Spleen (tissue), 11 donors: ENCODE measurements around the gene TRIM8. TPM values are rescaled to one million over a fixed set of nuclear protein-coding genes. Genes with fewer than 3 reads are reported as not detected.
A peak's percentile ranks its signal among the peaks of the same experiment; 100 is the strongest.
"Not testable (repeated sequence)": the region's sequence is repeated elsewhere in the genome, so short reads cannot be mapped to it uniquely, and the experiment has no call there.

Experiments
- DNase-seq: peaks from one replicate; pipeline ENCODE4 v3.0.0-alpha.2; 2020
- H3K27ac ChIP-seq, 8 donors: fragments of 200-600 bp; sonication (generic) in 7 of 8; 1 replicate in 4 of 8; 2 replicates in 4 of 8; pipeline versions ENCODE4 v1.5.0 to v1.8.0; 2016 to 2021; ENCODE audit warnings: inconsistent platforms in 4 of 8, mild to moderate bottlenecking in 4 of 8, moderate library complexity in 1 of 8
- H3K27me3 ChIP-seq, 7 donors: fragments of 200-600 bp; sonication (generic) in 6 of 7; replicated peaks in 1 of 7; 1 replicate in 4 of 7; 2 replicates in 3 of 7; pipeline versions ENCODE4 v1.5.0 to v1.8.0; 2016 to 2021; ENCODE audit warnings: inconsistent platforms in 3 of 7, mild to moderate bottlenecking in 1 of 7
- H3K36me3 ChIP-seq, 6 donors: fragments of 200-600 bp; sonication (generic) in 5 of 6; 1 replicate in 4 of 6; 2 replicates in 2 of 6; pipeline versions ENCODE4 v1.5.0 to v1.8.0; 2016 to 2021; ENCODE audit warnings: inconsistent platforms in 2 of 6
- H3K4me1 ChIP-seq, 6 donors: fragments of 200-600 bp; sonication (generic) in 5 of 6; 1 replicate in 3 of 6; 2 replicates in 3 of 6; pipeline versions ENCODE4 v1.5.0 to v1.8.0; 2016 to 2021; ENCODE audit warnings: inconsistent platforms in 3 of 6
- H3K4me3 ChIP-seq, 8 donors: fragments of 200-600 bp; sonication (generic) in 7 of 8; 1 replicate in 4 of 8; 2 replicates in 4 of 8; pipeline versions ENCODE4 v1.5.0 to v1.8.0; 2016 to 2021; ENCODE audit warnings: inconsistent platforms in 4 of 8, mild to moderate bottlenecking in 4 of 8, moderate library complexity in 2 of 8
- H3K9me3 ChIP-seq, 8 donors: fragments of 200-600 bp; sonication (generic) in 7 of 8; 1 replicate in 4 of 8; 2 replicates in 4 of 8; pipeline versions ENCODE4 v1.5.0 to v1.8.0; 2016 to 2021; ENCODE audit warnings: inconsistent platforms in 4 of 8
- POLR2A ChIP-seq, 3 donors: fragments of 450-650 bp; IDR thresholded peaks; one replicate each; pipeline ENCODE4 v1.5.1; 2017; ENCODE audit warnings: antibody characterized with exemption in 3 of 3, mild to moderate bottlenecking in 1 of 3
- POLR2AphosphoS5 ChIP-seq, 3 donors: sonication (generic); formaldehyde crosslinking; IDR thresholded peaks; one replicate each; pipeline ENCODE4 v1.5.1; 2017; ENCODE audit warnings: antibody characterized with exemption in 3 of 3
- WGBS, 5 donors: extraction: QIAGEN DNeasy Blood & Tissue Kit in 3 of 5; methylation state at CpG; one replicate each; pipeline versions ENCODE4 v1.1.5 to v1.1.7; 2013 to 2018; 5-methylcytosine and 5-hydroxymethylcytosine counted together
- intact Hi-C: fragments of 100-400 bp; cut with DNase I; formaldehyde crosslinking; loops from one replicate; pipeline ENCODE4 v1.15.0; 2023; ENCODE audit warnings: low total_unique reads
- polyA plus RNA-seq, 3 donors: library from polyadenylated mRNA; stranded (reverse); fragments of 200-250 nt; gene quantifications; one replicate each; pipeline ENCODE4 v1.2.1, GENCODE V29; 2013
- total RNA-seq, 7 donors: library from RNA; depleted of rRNA in 3 of 7; stranded (reverse); fragments of >200 nt in 3 of 7; fragmentation: NEBNext Ultra II Directional in 4 of 7; extraction: Animal tissue kit (Norgen Biotek cat#: 25700) in 4 of 7; gene quantifications; one replicate each; pipeline versions ENCODE4 v1.1.0 to v1.2.1, GENCODE V29; 2016 to 2021
- TF ChIP-seq, protein P1 (sequence below), 11 experiments: fragments of 200-600 bp in 7 of 11; fragments of 450-650 bp in 4 of 11; sonication (generic) in 4 of 11; IDR thresholded peaks in 8 of 11; conservative IDR thresholded peaks in 3 of 11; 1 replicate in 7 of 11; 2 replicates in 4 of 11; pipeline versions ENCODE4 v1.4.0 to v1.8.0; 2016 to 2021; ENCODE audit warnings: antibody characterized with exemption in 11 of 11, inconsistent platforms in 4 of 11, mild to moderate bottlenecking in 1 of 11
- donor health status: healthy with polysubstance abuse.
- donor health status: DM: no; HTN: no; CAD: no; lungs with moderate emphysema.
- donor health status: DM: no; HTN: no; CAD: no.
- donor health status: Bipolar disorder and iron deficiency.
- donor health status: healthy.
- donor health status: DM: no; HTN: no; CAD: no.
- donor health status: DM: yes; HTN: yes; CAD: no.

Gene TRIM8
- total and polyA plus RNA-seq, 10 donors = 23.5 to 116 (median 87.8) TPM

DNA sequence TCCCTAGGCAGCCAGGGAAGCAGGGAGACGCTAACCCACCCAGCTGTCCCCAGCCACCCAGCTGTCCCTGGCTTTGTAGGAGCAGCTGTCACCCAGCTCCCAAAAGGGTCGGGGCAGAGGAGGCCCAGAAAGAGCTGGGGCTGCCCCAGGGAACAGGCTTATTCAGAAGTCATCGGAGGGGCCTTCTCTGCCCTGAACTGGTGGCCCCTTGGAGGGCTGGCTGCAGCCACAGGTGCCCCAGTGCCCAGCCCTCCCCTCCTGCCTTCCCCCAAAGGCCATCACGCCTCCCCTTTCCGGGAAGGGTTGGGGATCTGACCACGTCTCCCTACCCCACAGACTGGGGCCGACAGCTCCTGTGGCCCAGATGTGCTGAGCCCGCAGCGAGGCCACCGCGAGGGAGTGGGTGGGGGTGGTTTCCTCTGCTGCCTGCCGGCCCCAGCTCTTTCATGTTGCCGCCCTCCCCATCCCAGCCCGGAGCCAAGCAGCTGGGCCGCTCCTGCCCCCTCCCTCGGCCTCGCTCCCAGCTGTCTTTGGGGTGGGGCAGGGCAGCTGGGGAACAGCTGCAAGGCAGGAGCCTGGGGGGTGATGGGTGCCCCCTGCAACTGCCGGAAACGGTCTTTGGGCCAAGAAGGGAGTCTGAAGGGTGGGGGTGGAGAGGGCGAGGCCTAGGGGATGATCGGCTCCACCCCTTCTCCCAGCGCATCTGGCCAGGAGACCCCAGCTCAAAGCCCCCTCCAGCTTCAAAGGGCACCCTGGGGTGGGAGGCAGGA is 16.8 kb downstream of the TRIM8 start:
- peak overlapping the region in 2 of 8 donors; percentile 13 to 24 for H3K4me3 ChIP-seq
- H3K36me3 ChIP-seq = peaks cover 3 to 35% (median 24%) of the 10 kb centered on the region in 6 donors
- DNase-seq = peak; percentile 90
- H3K4me1 ChIP-seq = peaks cover 25 to 61% (median 44%) of the 10 kb centered on the region in 6 donors
- intact Hi-C loops = no loop called here
- H3K9me3 ChIP-seq = no peaks in the 10 kb centered on the region
- H3K27me3 ChIP-seq = no peaks in the 10 kb centered on the region
- TF ChIP-seq POLR2AphosphoS5 (IDR thresholded peaks at IDR 0.05) (peak; percentile 86 to 91 (median 90)), POLR2A (IDR thresholded peaks at IDR 0.05) (no peak)
- TF ChIP-seq, protein P1, sequence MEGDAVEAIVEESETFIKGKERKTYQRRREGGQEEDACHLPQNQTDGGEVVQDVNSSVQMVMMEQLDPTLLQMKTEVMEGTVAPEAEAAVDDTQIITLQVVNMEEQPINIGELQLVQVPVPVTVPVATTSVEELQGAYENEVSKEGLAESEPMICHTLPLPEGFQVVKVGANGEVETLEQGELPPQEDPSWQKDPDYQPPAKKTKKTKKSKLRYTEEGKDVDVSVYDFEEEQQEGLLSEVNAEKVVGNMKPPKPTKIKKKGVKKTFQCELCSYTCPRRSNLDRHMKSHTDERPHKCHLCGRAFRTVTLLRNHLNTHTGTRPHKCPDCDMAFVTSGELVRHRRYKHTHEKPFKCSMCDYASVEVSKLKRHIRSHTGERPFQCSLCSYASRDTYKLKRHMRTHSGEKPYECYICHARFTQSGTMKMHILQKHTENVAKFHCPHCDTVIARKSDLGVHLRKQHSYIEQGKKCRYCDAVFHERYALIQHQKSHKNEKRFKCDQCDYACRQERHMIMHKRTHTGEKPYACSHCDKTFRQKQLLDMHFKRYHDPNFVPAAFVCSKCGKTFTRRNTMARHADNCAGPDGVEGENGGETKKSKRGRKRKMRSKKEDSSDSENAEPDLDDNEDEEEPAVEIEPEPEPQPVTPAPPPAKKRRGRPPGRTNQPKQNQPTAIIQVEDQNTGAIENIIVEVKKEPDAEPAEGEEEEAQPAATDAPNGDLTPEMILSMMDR (IDR thresholded peaks at IDR 0.05 in 8 of 11, conservative IDR thresholded peaks at IDR 0.05 in 3 of 11) = no peak
- peak overlapping the region; percentile 27 to 82 (median 61) for H3K27ac ChIP-seq
- 1 to 4% (median 4%) methylated on average over 9 to 22 of the region's 22 CpGs for WGBS, 5 donors

DNA sequence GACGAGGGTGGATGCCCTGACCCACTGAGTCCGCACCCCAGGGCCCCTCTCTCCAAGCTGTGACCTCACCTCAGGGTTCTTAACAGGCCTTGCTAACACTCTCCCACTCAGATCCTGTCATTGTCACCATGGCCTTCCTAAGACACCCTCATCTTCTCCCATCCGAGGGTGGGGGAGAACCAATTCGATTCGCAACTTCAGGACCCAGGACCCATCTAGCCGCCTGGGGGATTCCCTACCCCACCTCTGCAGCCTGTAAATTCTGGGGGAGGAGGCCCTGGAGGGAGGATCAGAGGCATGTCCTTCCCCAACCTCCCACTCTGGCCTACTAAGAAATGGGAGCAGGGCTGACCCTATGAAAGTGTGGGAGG is 17.4 kb downstream of the TRIM8 start:
- no peaks in the 10 kb centered on the region for H3K9me3 ChIP-seq
- peak overlapping the region in 7 of 8 donors; percentile 32 to 82 (median 61) for H3K27ac ChIP-seq
- intact Hi-C loops = no loop called here
- TF ChIP-seq POLR2AphosphoS5 (IDR thresholded peaks at IDR 0.05) (no peak), POLR2A (IDR thresholded peaks at IDR 0.05) (no peak)
- TF ChIP-seq, protein P1 (IDR thresholded peaks at IDR 0.05 in 8 of 11, conservative IDR thresholded peaks at IDR 0.05 in 3 of 11) = no peak
- DNase-seq = peak; percentile 52
- H3K4me1 ChIP-seq = peaks cover 25 to 55% (median 43%) of the 10 kb centered on the region in 6 donors
- peaks cover 3 to 29% (median 18%) of the 10 kb centered on the region in 6 donors for H3K36me3 ChIP-seq
- peak overlapping the region in 1 of 8 donors; percentile 24 for H3K4me3 ChIP-seq
- WGBS, 5 donors = 49 to 59% (median 56%) methylated on average over 5 to 6 of the region's 6 CpGs
- no peaks in the 10 kb centered on the region for H3K27me3 ChIP-seq

DNA sequence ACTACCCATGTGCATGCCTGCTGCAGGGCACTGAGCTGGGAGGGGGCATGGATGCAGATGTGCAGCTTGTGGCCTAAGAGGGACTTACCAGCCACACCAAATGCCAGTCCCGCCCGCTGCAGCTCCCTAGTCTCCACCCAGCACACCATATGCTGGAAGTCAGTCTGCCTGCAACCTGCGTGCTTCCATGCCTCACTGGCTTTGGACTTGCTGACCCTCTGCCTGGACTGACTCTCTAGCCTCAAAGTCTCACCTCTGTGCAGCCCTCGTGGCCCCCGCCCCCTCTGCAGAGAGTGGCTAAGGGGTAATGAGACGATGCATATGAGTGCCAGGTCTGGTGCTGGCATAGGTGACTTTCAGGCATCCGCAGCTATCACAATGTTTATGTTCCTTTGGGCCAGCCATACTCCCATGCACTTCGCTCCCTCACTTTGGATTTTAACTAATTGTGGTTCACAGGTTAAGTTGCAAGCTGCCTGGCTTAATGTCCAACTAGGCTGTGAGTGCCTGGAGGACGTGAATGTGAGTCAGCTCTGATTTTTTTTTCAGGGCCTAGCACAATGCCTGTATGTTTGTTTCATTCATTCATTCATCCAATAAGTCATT is 21.7 kb downstream of the TRIM8 start:
- TF ChIP-seq, protein P1 (IDR thresholded peaks at IDR 0.05 in 8 of 11, conservative IDR thresholded peaks at IDR 0.05 in 3 of 11) = no peak
- TF ChIP-seq POLR2AphosphoS5 (IDR thresholded peaks at IDR 0.05) = no peak
- no peak for TF ChIP-seq POLR2A (IDR thresholded peaks at IDR 0.05)
- Histone ChIP-seq H3K4me1 (peaks cover 2 to 44% (median 25%) of the 10 kb centered on the region in 6 donors), H3K9me3 (no peaks in the 10 kb centered on the region), H3K27me3 (no peaks in the 10 kb centered on the region), H3K27ac (no peak overlapping the region), H3K36me3 (no peaks in the 10 kb centered on the region), H3K4me3 (no peak overlapping the region)
- intact Hi-C loops = no loop called here
- DNase-seq = peak; percentile 68
- WGBS, 5 donors = 85 to 93% (median 89%) methylated on average over 7 to 9 of the region's 9 CpGs

DNA sequence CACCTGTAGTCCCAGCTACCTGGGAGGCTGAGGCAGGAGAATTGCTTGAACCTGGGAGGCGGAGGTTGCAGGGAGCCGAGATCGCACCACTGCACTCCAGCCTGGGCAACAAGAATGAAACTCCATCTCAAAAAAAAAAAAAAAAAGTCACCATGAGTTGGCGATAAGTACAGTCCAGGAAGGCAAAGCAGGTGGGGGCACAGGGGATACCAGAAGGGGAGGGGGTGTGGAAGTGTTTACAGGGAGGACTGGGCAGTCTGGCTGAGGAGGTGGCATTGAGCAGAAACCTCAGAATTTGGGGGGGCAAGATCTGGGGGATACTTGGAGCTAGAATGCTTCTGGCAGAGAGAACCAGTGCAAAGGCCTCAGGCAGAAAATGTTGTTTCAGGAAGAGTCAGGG is 23.1 kb downstream of the TRIM8 start:
- H3K27ac ChIP-seq, H3K9me3 ChIP-seq, H3K4me3 ChIP-seq, H3K36me3 ChIP-seq, H3K27me3 ChIP-seq, intact Hi-C loops, DNase-seq: not testable (repeated sequence)
- peaks cover 0 to 39% (median 18%) of the 10 kb centered on the region in 6 donors for H3K4me1 ChIP-seq
- 81 to 95% (median 86%) methylated on average over 4 of the region's 4 CpGs for WGBS, 5 donors
